Measurements from ENCODE around the gene ATP8B4.
"Not testable (repeated sequence)": the region's sequence is repeated elsewhere in the genome, so short reads cannot be mapped to it uniquely, and the experiment has no call there.

Gene ATP8B4

DNA sequence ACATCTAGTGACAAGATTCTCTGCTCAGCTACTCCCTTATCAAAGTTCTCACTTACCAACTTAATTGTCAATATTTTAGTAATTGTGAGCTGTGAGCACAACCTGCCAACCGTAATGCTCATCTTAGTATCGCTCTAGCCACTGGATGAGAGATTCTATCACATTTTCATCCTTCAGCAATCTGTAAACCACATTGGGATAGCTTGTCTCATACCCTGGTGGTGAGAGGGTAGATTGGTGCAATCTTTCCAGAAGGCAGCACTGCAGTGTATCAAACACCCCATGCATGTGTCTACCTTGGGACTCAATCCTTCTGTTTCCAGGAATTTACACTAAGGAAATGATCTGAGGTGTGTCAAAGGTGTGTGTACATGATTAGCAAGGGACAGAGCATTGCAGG, 18.9 kb upstream of the ATP8B4 start:
- DNase-seq = no peak

DNA sequence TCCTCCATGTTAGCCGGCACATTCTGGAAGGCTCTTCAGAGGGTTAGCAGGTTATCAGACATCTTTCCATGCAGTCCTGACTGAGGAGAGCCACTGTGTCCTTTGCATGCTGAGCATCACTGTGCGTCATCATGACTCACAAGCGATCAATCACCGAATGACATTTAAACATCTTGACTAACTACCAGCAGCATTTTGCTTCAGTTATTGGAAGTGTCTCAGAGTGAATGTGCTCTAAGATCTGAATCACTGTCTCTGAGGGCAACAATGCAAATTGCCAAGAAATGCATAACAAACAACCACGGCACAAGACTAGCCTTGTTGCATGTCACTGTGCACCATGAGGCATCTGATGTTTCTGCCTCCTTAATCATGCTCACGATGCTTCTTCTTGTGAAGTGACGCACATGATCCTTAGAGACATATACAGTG, 18.3 kb upstream of the ATP8B4 start:
- DNase-seq = peak; percentile 78

DNA sequence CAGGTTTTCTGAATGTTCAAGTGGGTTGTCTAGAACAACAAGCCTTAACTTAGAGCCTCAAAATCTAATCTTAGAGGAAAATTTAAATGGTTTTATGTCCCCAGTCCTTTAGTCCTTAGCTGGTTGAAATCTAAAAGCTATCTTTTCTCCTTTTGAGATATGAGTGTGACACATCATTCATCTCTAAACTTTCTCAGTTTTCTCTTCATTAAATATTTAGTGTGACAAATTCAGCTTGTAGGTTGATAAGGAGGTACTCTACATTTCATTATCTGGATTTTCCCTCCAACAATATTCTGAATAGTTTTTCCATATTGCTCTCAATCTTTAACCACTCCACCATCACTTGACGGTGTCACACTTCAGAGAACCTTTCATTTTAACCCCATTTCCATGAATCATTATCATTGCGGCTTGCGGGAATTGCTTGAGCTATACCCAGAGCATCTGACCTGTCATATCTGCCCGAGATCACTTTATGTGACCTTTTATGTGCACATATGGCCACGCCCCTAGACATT, 16.1 kb upstream of the ATP8B4 start:
- DNase-seq = peak; percentile 66

DNA sequence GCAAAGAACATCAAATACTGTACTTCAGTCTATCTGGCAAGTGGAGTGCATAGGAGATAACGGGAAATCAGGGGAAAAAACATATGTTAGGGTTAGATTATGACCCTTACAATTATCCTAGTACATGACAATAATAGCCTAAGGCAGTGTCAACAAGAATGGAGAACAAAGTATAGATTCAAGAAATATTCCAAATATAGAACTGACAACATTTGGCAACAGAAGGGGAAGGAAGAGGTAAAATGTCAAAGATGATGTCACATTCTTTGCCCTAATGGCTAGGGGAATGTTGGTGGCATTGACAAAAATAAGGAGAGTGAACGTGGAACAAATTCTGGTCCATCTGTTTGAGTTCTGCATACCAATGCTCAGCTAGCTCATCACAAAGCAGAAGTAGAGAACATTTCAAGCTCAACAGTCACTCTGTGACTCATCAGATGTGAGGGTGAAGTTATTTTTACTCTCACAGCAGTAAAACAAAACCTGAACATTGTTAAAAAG, 15.5 kb upstream of the ATP8B4 start:
- DNase-seq = no peak

DNA sequence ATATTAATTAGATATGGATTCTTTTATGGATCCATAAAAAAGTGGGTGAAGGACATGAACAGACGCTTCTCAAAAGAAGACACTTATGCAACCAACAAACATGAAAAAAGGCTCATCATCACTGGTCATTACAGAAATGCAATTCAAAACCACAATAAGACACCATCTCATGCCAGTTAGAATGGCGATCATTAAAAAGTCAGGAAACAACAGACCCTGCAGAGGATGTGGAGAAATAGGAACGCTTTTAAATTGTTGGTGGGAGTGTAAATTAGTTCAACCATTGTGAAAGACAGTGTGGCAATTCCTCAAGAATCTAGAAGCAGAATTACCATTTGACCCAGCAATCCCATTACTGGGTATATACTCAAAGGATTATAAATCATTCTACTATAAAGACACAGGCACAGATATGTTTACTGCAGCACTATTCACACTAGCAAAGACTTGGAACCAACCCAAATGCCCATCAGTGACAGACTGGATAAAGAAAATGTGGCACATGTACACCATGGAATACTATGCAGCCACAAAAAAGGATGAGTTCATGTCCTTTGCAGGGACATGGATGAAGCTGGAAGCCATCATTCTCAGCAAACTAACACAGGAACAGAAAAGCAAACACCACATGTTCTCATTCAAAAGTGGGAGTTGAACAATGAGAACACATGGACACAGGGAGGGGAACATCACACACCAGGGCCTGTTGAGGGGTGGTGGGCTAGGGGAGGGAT, 13.4 kb upstream of the ATP8B4 start:
- not testable (repeated sequence) for DNase-seq

DNA sequence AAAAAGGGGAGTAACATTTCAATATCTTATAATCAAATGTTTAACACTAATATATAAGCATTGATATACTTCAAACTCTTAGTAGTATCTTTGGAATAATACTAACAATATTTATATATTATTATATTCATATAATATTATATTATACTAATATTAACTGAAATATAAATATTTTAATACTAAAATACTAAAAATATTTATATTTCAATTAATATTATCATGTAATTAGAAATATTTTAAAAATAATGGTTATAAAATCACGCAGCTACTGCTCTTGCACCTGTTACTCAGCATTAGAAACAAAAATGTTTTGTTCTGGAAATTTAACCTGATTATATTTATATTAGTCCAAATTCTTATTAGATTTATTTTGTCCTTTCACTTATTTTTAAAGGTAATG, 12.6 kb upstream of the ATP8B4 start:
- DNase-seq = no peak

DNA sequence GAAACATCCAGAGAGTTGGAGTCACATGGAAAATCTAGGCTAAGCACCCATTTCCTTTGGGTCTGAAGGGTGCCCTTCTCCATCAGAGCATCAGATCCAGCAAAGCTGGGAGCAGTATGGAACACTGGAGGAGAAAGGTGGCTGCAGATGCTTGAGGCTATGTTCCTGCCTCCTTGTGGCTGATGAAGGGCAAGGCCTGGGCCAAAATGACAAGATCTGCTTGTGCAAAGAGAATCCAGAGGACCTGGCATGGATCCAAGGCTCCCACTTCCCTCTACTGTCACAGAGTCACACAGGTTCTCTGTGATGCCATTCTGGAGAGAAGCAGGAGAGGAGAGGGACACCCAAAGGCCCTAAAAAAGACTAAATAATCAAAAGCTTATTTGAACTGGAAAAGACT, 9.2 kb upstream of the ATP8B4 start:
- DNase-seq = no peak

DNA sequence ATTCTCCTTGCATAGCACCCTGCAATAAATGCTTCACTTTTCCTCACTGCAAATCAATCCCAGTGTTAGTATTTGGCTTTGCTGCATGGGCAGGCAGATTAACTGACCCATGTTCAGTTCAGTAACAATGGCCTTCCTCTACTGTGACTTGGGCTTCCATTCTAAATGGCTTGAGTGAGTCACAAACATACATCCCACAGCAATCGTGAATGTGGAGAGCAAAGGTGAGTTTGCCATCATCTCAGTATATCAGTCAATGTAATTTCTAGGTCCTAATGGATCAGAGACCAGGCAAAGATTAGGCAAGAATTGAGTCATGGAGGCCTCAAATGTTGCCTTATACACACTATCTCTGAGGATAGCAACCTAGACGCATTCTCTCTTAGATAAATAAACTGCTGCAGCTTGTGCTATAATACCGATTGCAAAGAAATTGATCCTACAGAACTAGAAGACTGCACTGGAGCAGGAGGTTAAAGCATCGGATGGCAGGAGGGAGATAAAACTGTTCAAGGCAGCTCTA, 8.3 kb upstream of the ATP8B4 start:
- DNase-seq = no peak

DNA sequence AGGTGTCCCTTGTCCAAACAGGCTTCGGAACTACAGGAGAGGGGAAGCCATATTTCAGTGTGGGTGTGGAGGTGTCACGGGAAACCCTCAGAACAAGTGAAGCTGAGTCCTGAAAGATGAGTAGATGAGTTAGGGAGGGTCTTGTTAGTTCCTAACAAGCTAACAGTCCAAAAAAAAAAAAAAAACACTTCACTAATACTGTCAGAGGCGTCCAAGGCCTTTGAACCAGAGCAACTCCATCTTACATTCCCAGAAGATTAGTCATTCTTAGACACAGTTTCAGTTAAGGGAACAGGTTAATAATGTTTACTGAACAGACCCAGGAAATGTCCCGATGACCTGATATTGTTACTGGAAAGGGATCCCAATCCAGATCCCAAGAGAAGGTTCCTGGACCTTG, 7.0 kb upstream of the ATP8B4 start:
- no peak for DNase-seq

DNA sequence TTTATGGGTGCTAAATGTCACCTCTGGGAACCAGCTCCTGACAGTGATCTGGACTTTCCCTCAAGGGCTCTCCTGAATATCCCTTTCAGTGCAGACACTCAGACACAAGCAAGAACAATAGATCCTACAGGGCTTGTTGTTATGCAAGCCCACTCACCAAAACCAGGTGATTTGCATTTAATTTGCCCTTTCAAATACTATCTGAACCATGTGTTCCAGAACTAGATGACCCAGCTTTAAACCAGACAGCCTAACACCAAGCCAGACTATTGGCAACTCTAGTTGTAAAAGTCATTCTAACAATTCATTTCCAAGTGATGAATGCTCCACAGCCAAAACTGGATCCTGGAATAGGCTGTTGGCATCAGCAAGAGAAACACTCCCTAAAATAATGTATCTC, 5.6 kb upstream of the ATP8B4 start:
- DNase-seq = no peak

DNA sequence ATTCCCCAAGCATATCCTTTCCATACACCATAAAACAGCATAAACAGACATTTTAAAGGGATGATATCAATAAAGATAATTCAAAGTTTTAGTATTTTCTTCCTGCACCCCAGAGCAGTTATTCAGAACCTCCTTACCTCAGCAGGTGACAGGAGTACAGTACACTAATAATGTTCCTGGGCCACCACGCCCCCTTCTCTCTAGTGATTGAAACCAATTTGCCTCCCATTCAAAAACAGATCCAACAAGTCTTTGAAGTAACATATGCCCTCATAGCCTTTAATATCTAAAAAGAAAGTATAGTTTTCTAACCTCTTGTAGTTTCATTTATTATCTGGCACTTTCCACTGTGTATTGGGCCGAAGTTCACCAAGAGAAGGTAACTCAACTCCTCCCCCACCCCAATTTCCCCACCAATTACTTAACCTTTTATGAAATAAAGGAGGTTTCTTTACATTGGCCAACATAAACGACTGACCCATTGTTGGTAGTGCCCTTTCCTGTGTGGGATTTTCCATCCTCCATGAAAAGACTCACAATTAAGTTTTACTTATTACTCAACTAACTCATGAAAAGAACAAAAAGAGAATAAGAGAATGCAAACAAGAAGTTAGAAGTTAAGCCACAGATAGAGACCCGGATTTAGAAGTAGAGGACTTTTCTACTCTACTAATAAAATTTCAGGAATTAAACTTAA, 5.0 kb upstream of the ATP8B4 start:
- peak; percentile 18 for DNase-seq

DNA sequence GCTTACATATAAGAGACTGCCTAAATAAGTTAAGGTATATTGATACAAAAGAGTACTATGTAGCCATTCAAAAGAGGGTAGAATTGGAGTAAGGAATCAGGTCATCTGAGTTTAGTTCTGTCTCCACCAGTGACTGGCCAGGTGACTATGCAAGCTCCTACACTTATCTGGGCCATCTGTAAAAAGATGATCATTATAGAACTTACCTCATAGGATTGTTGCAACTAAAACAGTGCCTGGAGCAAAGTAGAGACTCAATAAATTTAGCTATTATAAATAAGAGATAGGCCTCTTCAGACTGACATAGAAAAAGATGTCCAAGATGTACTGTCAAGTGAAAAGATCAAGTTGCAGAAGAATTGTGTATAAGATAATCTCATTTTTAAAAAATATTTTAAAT, 1.7 kb upstream of the ATP8B4 start:
- DNase-seq = no peak

DNA sequence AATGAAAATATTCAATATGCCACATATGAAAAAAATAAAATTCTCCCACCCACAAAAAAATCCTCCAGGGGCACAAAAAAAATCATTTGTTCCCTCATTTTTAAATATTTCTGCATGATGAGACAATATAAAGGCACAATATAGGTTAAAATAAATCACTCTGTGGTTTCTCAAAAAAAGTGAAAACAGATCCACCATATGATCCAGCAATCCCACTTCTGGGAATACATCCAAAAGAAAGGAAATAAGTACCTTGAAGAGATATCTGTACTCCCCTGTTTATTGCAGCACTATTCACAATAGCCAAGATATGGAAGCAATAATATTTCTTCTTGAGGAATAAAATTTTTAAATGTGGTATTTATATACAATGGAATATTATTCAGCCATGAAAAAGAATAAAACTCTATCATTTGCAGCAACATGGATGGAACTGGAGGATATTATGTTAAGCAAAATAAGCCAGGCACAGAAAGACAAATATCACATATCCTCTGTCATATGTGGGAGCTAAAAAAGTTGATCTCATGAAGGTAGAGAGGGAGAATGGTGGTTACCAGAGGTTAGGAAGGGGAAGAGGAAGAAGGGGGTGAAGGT, 1.5 kb downstream of the ATP8B4 start:
- DNase-seq = no peak

DNA sequence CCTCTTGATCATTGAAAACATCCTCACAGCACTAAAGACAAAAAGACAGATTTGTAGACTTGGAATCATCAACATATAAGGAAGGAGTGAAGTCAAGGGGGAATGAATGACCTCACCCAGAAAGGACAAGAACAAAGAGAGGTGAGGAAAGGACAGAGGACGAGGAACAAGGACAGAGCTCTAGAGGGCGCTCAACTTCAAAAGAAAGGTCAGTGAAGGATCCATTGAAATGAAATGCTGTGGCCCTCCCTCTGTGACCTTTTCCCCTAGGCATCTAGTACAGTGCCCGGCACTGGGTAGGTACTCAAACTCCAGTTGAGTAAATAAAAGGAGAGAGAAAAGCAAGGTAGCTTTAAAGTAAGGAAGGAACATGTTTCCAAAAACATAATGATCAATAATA, 2.6 kb downstream of the ATP8B4 start:
- no peak for DNase-seq

DNA sequence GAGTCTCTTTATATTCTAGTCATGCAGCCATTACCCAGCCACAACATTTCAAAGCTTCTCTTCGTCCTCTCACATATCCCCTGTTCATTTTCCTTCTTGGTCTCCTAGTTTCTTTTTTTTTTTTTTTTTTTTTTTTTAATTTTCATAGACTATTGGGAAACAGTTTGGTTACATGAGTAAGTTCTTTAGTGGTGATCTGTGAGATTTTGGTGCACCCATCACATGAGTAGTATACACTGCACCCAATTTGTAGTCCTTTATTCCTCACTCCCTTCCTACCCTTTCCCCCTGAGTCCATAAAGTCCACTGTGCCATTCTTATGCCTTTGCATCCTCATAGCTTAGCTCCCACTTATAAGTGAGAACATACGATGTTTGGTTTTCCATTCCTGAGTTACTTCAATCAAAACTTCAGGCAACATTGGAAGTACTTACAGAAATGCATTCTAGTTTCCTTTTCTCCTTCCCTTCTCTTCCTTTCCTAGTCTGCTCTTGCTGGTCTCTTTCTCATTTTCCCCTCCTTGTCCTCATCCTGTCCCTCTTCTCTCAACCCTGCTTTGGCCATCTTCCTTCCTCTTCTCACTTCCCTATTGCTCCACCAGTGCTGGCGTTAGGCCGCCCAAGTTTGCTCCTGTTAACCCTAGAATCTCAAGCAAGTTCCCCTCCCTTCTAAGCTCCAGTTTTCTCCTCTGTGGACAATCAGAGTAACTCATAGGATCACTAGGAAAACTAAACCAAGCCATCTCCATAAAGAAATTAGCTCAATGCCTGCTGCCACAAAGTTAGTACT, 4.8 kb downstream of the ATP8B4 start:
- no peak for DNase-seq

DNA sequence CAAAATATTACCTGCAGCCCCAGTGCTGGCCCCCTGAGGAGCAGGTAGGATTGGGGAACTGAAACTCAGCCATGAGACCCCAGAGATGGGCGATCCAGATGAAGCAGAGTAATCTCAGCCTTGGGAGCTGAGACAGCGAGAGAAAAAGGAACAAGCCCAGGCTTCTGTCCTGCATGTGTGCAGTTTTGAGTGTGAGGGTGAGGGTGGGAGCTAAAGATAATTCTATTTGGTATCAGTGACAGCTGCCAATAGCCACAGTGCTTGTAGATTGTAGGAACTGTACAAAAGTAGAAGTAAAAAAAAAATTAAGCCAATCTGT, 5.9 kb downstream of the ATP8B4 start:
- DNase-seq = no peak

DNA sequence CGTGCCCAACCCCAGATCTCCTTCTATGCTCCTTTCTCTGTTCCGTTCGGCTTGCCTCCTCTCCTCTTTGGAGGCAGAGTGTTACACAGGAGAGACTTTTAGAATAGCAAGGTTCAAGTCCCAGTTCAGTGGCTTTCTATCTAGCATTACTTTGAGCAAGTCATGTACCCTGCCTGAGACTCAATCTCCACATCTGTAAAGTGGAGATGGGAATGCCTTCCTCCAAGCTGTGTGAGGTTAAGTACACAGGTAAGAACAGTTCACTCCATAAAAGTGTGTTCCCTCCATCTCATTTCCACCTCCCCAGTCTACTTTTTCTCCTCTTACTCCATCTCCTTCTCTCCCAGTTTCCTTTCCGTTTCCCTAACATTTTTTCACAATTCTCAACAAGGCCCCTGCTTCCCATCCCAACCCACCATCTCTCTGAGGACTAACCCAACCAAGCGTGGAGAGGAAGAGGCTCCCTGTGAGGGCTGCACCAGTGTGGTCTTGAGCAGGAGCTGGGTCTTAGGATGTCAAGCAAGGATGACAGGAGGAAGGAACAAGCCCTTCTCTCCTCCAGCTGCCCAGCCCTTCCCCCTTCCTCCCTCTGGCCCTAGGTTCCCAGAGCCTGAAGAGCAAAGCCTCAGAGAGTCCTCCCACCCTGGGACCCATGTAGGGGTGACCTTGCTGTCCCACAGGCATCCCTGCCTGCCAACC, 6.4 kb downstream of the ATP8B4 start:
- no peak for DNase-seq

DNA sequence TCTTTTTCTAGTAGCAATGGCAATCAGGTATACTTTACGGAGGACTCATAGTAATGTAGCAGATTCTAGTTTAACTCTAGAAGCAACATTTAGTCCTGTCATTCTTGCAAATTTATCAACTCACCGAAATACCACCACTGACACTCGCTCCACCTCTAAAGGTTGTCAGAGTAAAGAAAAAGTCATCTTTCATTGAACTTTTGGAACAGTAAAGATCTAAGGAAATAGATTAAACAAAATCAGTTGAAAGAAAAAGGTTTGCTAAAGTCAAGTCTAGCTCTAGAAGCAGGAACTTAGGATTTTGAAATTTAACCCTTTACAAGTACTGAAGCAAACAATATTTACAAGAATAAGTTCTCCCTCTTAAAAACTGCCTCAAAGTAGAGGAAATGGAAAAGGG, 8.7 kb downstream of the ATP8B4 start:
- DNase-seq = no peak

DNA sequence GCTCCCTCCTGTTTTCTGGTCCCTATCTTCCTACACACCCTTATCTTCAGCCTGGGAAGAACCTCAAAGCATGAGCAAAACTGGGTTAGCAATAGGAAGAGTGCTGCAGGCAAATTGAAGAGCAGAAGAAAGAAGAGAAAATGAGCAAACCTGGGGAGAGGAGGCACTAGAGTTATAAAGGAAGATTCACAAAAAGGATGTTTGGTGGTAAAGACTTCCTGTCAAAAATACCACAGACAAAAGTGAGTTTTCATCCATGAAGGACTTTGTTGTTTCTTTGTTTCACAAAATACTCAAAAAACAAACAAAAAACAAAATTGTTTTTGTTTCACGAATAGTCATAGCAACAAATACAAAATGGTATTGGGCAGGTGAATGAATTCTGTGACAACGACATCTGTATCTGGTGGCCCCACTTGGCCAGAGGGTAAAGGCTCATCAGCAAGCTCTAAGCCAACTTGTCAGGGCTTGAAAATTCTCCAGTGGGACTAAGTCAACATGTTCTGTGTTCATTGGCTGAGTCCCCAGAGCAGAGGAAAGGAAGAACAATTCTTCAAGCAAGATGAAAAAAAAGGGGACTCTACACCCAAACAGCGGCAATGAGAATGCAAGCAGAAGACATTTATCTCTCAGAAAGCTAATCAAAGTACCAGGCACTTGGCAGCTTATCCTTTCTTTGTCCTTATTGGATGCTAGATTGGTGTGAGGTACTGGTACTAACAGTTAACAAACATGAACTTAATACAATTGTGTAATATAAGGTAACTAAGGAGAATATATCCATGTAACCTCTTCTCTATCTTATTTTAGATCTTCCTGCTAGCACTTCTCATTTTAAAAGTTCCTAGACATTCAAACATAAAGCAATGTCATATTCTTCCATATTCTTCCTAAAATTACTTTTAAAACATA, 9.7 kb downstream of the ATP8B4 start:
- no peak for DNase-seq

DNA sequence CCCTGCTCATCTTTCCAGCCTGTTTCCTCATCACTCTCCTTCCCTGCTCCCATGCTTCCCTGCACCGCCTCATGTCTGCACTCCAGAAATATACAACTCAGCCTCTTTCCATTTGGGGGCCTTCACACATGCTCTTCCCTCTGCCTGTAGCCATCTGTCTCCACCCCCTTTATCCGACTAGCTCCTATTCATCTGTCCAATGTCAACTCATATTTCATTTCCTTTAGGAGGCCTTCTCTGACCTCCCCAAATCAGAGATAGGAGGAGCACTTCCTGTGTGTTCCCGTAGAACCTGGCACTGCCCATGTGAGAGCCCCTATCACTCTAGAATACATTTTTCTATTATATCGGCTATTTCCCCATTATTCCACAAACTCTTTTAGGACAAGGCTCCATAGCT, 10.6 kb downstream of the ATP8B4 start:
- DNase-seq = no peak

All from stimulated activated CD4-positive, alpha-beta T cell treated with anti-CD3 and anti-CD28 coated beads, Interleukin-1b, Interleukin-23, amount 100 ng/mL, for 48 hours (primary cell).